Endothelial cell of umbilical vein (primary cell): ENCODE results near the gene ANKS1A. TPM values are rescaled to one million over a fixed set of nuclear protein-coding genes. Genes with fewer than 3 reads are reported as not detected.

Experiments
- BruUV-seq: library from RNA; stranded (reverse); fragments of 400-500 nt; replicated peaks from 2 replicates; lab custom pipeline; 2021; lab: Mats Ljungman, UMichigan
- CTCF ChIA-PET: fragments of 300-600, 350-600 bp; sonication (Branson Sonifier 250); formaldehyde crosslinking; loops from one replicate; lab custom pipeline; 2021; ENCODE audit warnings: antibody characterized with exemption, inconsistent platforms; lab: Charles Lee
- POLR2A ChIA-PET: fragments of 300-600, 350-600 bp; sonication (Branson Sonifier 250); formaldehyde crosslinking; loops from one replicate; lab custom pipeline; 2021; ENCODE audit warnings: antibody characterized with exemption, inconsistent platforms; lab: Charles Lee
- DNase-seq: peaks from one replicate; pipeline ENCODE4 v3.0.0-alpha.2; 2011; ENCODE audit warnings: low read depth, low spot score
- FAIRE-seq: peaks from 2 replicates; lab custom pipeline; 2011; peaks lifted over from hg19 to GRCh38; lab: Jason Lieb, UNC
- H2AFZ ChIP-seq: 2 replicates; pipeline ENCODE4 v1.6.0; 2012; ENCODE audit warnings: low read depth, low read length, control low read depth, inconsistent platforms
- H3K27ac ChIP-seq: 2 replicates; pipeline ENCODE4 v1.5.1; 2011; ENCODE audit warnings: low read depth, mild to moderate bottlenecking, control low read depth, low read length, moderate library complexity; ENCODE audit not compliant: insufficient read depth
- H3K27me3 ChIP-seq, 2 experiments: 2 replicates each; pipeline versions ENCODE4 v1.6.0 to v1.6.1; 2011; ENCODE audit warnings: low read length in 2 of 2, mixed read lengths in 1 of 2; ENCODE audit not compliant: control insufficient read depth in 2 of 2, insufficient read depth in 2 of 2
- H3K36me3 ChIP-seq, 2 experiments: 2 replicates in 1 of 2; 3 replicates in 1 of 2; pipeline ENCODE4 v1.5.1; 2011; ENCODE audit warnings: low read length in 2 of 2, mild to moderate bottlenecking in 1 of 2, moderate library complexity in 1 of 2; ENCODE audit not compliant: control insufficient read depth in 2 of 2, insufficient read depth in 2 of 2; ENCODE audit errors: extremely low read depth in 1 of 2
- H3K4me1 ChIP-seq: 3 replicates; pipeline ENCODE4 v1.5.1; 2011; ENCODE audit warnings: mild to moderate bottlenecking, low read length; ENCODE audit not compliant: control insufficient read depth, insufficient read depth; ENCODE audit errors: extremely low read depth
- H3K4me2 ChIP-seq: 2 replicates; pipeline ENCODE4 v1.6.1; 2011; ENCODE audit warnings: low read length, control low read depth, mixed read lengths; ENCODE audit not compliant: insufficient read depth
- H3K4me3 ChIP-seq, 3 experiments: fragments of 200-600 bp in 1 of 3; sonication (generic), shearing (Covaris generic) in 1 of 3; replicated peaks in 1 of 3; 2 replicates each; pipeline ENCODE4 v1.5.1; 2011 to 2016; ENCODE audit warnings: control low read depth in 3 of 3, low read length in 3 of 3, mild to moderate bottlenecking in 2 of 3, inconsistent platforms in 1 of 3, low read depth in 1 of 3, moderate library complexity in 1 of 3; ENCODE audit not compliant: insufficient read depth in 1 of 3
- H3K79me2 ChIP-seq: 2 replicates; pipeline ENCODE4 v1.6.0; 2012; ENCODE audit warnings: low read length, inconsistent platforms; ENCODE audit not compliant: control insufficient read depth, insufficient read depth
- H3K9ac ChIP-seq: replicated peaks from 2 replicates; pipeline ENCODE3; 2011; ENCODE audit warnings: low read length, control low read depth; ENCODE audit not compliant: insufficient read depth; ENCODE audit errors: extremely low read depth
- H3K9me1 ChIP-seq: replicated peaks from 3 replicates; pipeline ENCODE4 v1.6.0; 2011; ENCODE audit warnings: mild to moderate bottlenecking, low read length; ENCODE audit not compliant: control insufficient read depth, insufficient read depth; ENCODE audit errors: extremely low read depth
- H3K9me3 ChIP-seq: replicated peaks from 2 replicates; pipeline ENCODE4 v1.5.1; 2012; ENCODE audit warnings: low read length, inconsistent platforms; ENCODE audit not compliant: control insufficient read depth, insufficient read depth
- H4K20me1 ChIP-seq: replicated peaks from 2 replicates; pipeline ENCODE3; 2011; ENCODE audit warnings: mild to moderate bottlenecking, low read length; ENCODE audit not compliant: control insufficient read depth, insufficient read depth; ENCODE audit errors: extremely low read depth
- CTCF ChIP-seq, 2 donors: IDR thresholded peaks; 1 replicate in 1 of 2; 2 replicates in 1 of 2; pipeline ENCODE4 v1.5.1; 2011; ENCODE audit warnings: low read length in 2 of 2, mild to moderate bottlenecking in 2 of 2, moderate library complexity in 2 of 2, control low read depth in 1 of 2, inconsistent platforms in 1 of 2, low read depth in 1 of 2; ENCODE audit not compliant: insufficient read depth in 1 of 2; ENCODE audit errors: extremely low read depth in 1 of 2
- EZH2 ChIP-seq: IDR thresholded peaks from 2 replicates; pipeline ENCODE4 v1.6.1; 2012; ENCODE audit warnings: borderline replicate concordance, low read depth, mild to moderate bottlenecking, moderate library complexity, low read length, inconsistent platforms; ENCODE audit not compliant: severe bottlenecking
- FOS ChIP-seq: IDR thresholded peaks from 2 replicates; pipeline ENCODE4 v1.6.1; 2011; ENCODE audit warnings: mild to moderate bottlenecking, low read length, moderate library complexity, borderline replicate concordance; ENCODE audit not compliant: insufficient read depth
- GATA2 ChIP-seq: IDR thresholded peaks from 2 replicates; pipeline ENCODE4 v1.7.0; 2011; ENCODE audit warnings: low read depth, mild to moderate bottlenecking, moderate library complexity, mixed read lengths, low read length; ENCODE audit not compliant: insufficient read length, insufficient read depth
- JUN ChIP-seq: IDR thresholded peaks from 2 replicates; pipeline ENCODE4 v1.6.1; 2011; ENCODE audit warnings: borderline replicate concordance, low read depth; ENCODE audit not compliant: insufficient read length, insufficient read depth
- MAX ChIP-seq: IDR thresholded peaks from 2 replicates; pipeline ENCODE4 v1.6.1; 2011; ENCODE audit not compliant: insufficient read depth, insufficient read length
- MYC ChIP-seq: IDR thresholded peaks from one replicate; pipeline ENCODE4 v1.6.1; 2011; ENCODE audit warnings: mild to moderate bottlenecking, low read depth, low read length
- POLR2A ChIP-seq: IDR thresholded peaks from 2 replicates; pipeline ENCODE4 v1.6.1; 2012; ENCODE audit warnings: low read depth, mild to moderate bottlenecking, control low read depth, low read length
- POLR2AphosphoS5 ChIP-seq: IDR thresholded peaks from 2 replicates; pipeline ENCODE4 v1.6.1; 2012; ENCODE audit warnings: low read depth, mild to moderate bottlenecking, control low read depth, low read length, moderate library complexity; ENCODE audit not compliant: insufficient read depth
- dilution Hi-C: fragments of 300-500 bp; cut with MboI; formaldehyde crosslinking; loops from one replicate; pipeline ENCODE4 v1.15.0; 2019; ENCODE audit warnings: low sequenced_read_pairs; ENCODE audit not compliant: extremely low pct_ligation_motif_present
- intact Hi-C: fragments of 100-400 bp; cut with micrococcal nuclease; formaldehyde crosslinking; loops from one replicate; pipeline ENCODE4 v1.10.0; 2022
- polyA plus RNA-seq, 4 experiments: library from polyadenylated mRNA; depleted of rRNA in 3 of 4; stranded (reverse) in 3 of 4; unstranded in 1 of 4; fragments of >200 nt; gene quantifications; 2 replicates each; pipeline versions ENCODE4 v1.2.1 to v1.2.3, GENCODE V29; 2011 to 2012; ENCODE audit warnings: missing spikeins in 1 of 4
- total RNA-seq: library from RNA; stranded (reverse); gene quantifications from 2 replicates; pipeline ENCODE4 v1.2.3, GENCODE V29; 2021

Gene ANKS1A
- total and polyA plus RNA-seq, 2 donors (not counting 3 experiments of a cell fraction or from before 2014, with no cell fraction given), result 8.9 to 26.1 TPM

GRCh38 chr6:35078226-35078850, 189.3 kb downstream of the ANKS1A start:
- ChIA-PET POLR2A (no interaction called here), CTCF (interaction anchor here (1.8 to 4.5 kb wide), 3 partner anchors 10 to 91 kb away, joined by 5 to 15 read pairs (median 7); no protein-coding TSS in a partner anchor)
- Histone ChIP-seq H3K27ac (no peak overlapping the region), H3K27me3 (no peaks in the 10 kb centered on the region), H2AFZ (no peak overlapping the region), H3K4me1 (peaks cover 4% of the 10 kb centered on the region), H3K36me3 (peaks cover under 1 to 43% of the 10 kb centered on the region in 2 experiments), H4K20me1 (no peaks in the 10 kb centered on the region), H3K9me3 (no peaks in the 10 kb centered on the region), H3K9ac (no peak overlapping the region), H3K9me1 (no peaks in the 10 kb centered on the region), H3K79me2 (no peaks in the 10 kb centered on the region), H3K4me2 (no peak overlapping the region), H3K4me3 (no peak overlapping the region)
- BruUV-seq, result no TSS peak
- intact Hi-C loops (no loop called here), dilution Hi-C loops (no loop called here)
- TF ChIP-seq MYC (no peak), JUN (no peak), POLR2AphosphoS5 (no peak)
- FAIRE-seq (no peak), DNase-seq (no peak)

DNA sequence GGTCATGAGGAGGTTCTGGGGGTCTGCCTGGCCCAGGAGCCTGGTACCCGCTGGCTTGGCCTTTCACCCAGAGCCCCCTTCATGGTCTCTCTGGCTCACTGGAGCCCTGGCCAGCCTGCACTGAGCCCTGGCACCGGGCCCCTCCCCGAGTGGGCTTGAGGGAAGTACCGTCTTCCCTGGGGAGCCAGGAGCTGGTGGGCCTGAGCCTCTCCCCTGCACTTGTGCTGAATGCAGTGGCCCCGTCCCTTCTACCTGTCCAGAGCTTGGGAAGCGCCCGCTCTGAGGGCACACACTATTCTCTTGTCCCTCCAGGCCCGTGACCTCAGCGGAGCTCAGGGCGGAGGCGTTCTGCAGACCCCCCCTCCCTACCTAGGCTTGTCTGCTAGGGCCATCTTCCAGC, 189.8 kb downstream of the ANKS1A start:
- ChIA-PET POLR2A (no interaction called here), CTCF (interaction anchor here (1.8 to 4.5 kb wide), 3 partner anchors 10 to 92 kb away, joined by 5 to 15 read pairs (median 7); no protein-coding TSS in a partner anchor)
- dilution Hi-C loops (no loop called here), intact Hi-C loops (no loop called here)
- Histone ChIP-seq H3K36me3 (peaks cover 0 to 47% of the 10 kb centered on the region in 2 experiments), H3K4me2 (no peak overlapping the region), H2AFZ (no peak overlapping the region), H3K4me3 (no peak overlapping the region), H3K27me3 (no peaks in the 10 kb centered on the region), H3K79me2 (no peaks in the 10 kb centered on the region), H3K9me3 (no peaks in the 10 kb centered on the region), H3K27ac (no peak overlapping the region), H3K9ac (no peak overlapping the region), H4K20me1 (no peaks in the 10 kb centered on the region), H3K4me1 (peaks cover 4% of the 10 kb centered on the region), H3K9me1 (no peaks in the 10 kb centered on the region)
- BruUV-seq, result no TSS peak
- TF ChIP-seq MAX (no peak), CTCF (IDR thresholded peaks at IDR 0.05; ENCODE audit: extremely low read depth in 1 of 2, insufficient read depth in 1 of 2, low read depth in 1 of 2, low read length in 2 of 2) (no peak), POLR2AphosphoS5 (no peak), EZH2 (no peak), GATA2 (no peak), MYC (no peak), POLR2A (no peak), FOS (no peak), JUN (no peak)
- FAIRE-seq, result no peak
- no peak for DNase-seq
